MM.1S (cell line): Measurements from ENCODE around the gene TMEM19.

Experiments used
- DNase-seq: peaks from one replicate; pipeline ENCODE4 v3.0.0-alpha.2; 2015
- H2AFZ ChIP-seq: fragments of 300-600 bp; sonication (generic); 2 replicates; pipeline ENCODE4 v1.6.0; 2016; ENCODE audit warnings: antibody characterized with exemption, low read length
- H3F3A ChIP-seq: fragments of 300-600 bp; sonication (generic); 2 replicates; pipeline ENCODE4 v1.6.1; 2016; ENCODE audit warnings: mild to moderate bottlenecking, antibody characterized with exemption, low read length, moderate library complexity, mixed read lengths; ENCODE audit not compliant: insufficient read depth
- H3K27ac ChIP-seq: fragments of 300-600 bp; sonication (generic); 2 replicates; pipeline ENCODE4 v1.5.1; 2016; ENCODE audit warnings: mild to moderate bottlenecking, low read length
- H3K27me3 ChIP-seq: fragments of 300-600 bp; sonication (generic); replicated peaks from 2 replicates; pipeline ENCODE4 v1.6.0; 2016; ENCODE audit warnings: low read length; ENCODE audit not compliant: insufficient read depth
- H3K36me3 ChIP-seq: fragments of 300-600 bp; sonication (generic); replicated peaks from 2 replicates; pipeline ENCODE4 v1.6.1; 2016; ENCODE audit warnings: mild to moderate bottlenecking, low read length, mixed read lengths; ENCODE audit not compliant: insufficient read depth
- H3K4me1 ChIP-seq: fragments of 300-600 bp; sonication (generic); 2 replicates; pipeline ENCODE4 v1.6.1; 2016; ENCODE audit warnings: low read length, mixed read lengths
- H3K4me2 ChIP-seq: fragments of 300-600 bp; sonication (generic); 2 replicates; pipeline ENCODE4 v1.6.0; 2016; ENCODE audit warnings: low read depth, low read length
- H3K4me3 ChIP-seq: fragments of 300-600 bp; sonication (generic); 2 replicates; pipeline ENCODE4 v1.5.1; 2016; ENCODE audit warnings: low read length, mixed read lengths
- H3K79me2 ChIP-seq: fragments of 300-600 bp; sonication (generic); 2 replicates; pipeline ENCODE4 v1.6.1; 2016; ENCODE audit warnings: mixed run types, low read length, mixed read lengths
- H3K9ac ChIP-seq: fragments of 300-600 bp; sonication (generic); 2 replicates; pipeline ENCODE4 v1.6.1; 2016; ENCODE audit warnings: low read length, mixed read lengths
- H3K9me2 ChIP-seq: fragments of 300-600 bp; sonication (generic); replicated peaks from 2 replicates; pipeline ENCODE4 v1.6.1; 2016; ENCODE audit warnings: mild to moderate bottlenecking, low read length, mixed read lengths; ENCODE audit not compliant: insufficient read depth
- H3K9me3 ChIP-seq: fragments of 300-600 bp; sonication (generic); replicated peaks from 2 replicates; pipeline ENCODE4 v1.6.1; 2016; ENCODE audit warnings: mild to moderate bottlenecking, low read length, mixed read lengths; ENCODE audit not compliant: insufficient read depth
- H4K20me1 ChIP-seq: fragments of 300-600 bp; sonication (generic); 2 replicates; pipeline ENCODE4 v1.6.1; 2016; ENCODE audit warnings: mild to moderate bottlenecking, low read length, moderate library complexity, mixed read lengths; ENCODE audit not compliant: insufficient read depth
- EZH2 ChIP-seq: fragments of 300-600 bp; sonication (generic); optimal IDR thresholded peaks from 2 replicates; pipeline ENCODE3; 2017; ENCODE audit warnings: low read depth, mild to moderate bottlenecking, antibody characterized with exemption, low read length, mixed read lengths
- EZH2phosphoT487 ChIP-seq: fragments of 300-600 bp; sonication (generic); IDR thresholded peaks from 2 replicates; pipeline ENCODE4 v1.6.1; 2018; ENCODE audit warnings: antibody characterized with exemption, low read length
- TF ChIP-seq, protein P1 (sequence below): fragments of 300-600 bp; sonication (generic); IDR thresholded peaks from 2 replicates; pipeline ENCODE4 v1.5.1; 2016; ENCODE audit warnings: antibody characterized with exemption, low read length, mixed read lengths

Gene TMEM19

DNA sequence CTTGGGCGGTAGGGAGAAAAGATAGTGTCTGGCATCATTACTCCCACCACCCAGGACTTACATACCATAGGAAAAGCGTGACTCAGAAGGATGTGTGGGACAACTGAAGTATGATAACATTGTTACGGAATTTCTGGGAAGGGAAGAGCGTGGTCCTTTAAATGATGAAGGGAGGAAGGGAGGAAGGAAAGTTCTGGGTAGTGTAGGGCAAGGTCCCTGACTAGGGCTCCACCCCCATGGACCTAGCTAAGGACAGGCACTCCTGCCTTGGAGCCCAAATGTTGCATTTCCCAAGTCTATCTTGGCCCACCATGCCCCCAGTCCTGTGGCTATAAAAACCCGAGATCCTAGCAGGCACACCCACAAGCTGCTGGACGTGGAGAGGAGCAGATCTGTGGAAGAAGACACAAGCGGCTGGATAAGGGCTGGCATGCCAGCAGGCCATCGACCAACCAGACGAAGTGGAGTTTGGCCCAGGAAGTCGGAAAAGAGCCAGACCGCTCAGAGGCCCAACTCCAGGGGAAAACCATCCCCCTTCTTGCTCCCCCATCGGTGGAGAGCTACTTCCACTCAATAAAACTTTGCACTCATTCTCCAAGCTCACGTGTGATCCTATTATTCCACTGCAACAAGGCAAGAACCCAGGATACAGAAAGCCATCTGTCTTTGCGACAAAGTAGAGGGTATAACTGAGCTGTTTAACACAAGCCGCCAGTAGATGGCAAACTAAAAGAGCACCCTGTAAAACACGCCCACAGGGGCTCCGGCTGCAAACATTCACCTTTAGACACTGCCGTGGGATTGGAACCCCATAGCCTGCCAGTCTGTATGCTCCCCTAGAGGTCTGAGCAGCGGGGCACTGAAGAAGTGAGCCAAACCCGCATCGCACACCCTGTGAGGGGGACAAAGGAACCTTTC lies 45.8 kb downstream of the TMEM19 start:
- H3F3A ChIP-seq: no peaks in the 10 kb centered on the region
- no peak overlapping the region for H3K4me2 ChIP-seq
- H3K9me2 ChIP-seq: no peaks in the 10 kb centered on the region
- no peaks in the 10 kb centered on the region for H3K27me3 ChIP-seq
- TF ChIP-seq EZH2: no peak
- no peak for TF ChIP-seq EZH2phosphoT487
- TF ChIP-seq, protein P1, sequence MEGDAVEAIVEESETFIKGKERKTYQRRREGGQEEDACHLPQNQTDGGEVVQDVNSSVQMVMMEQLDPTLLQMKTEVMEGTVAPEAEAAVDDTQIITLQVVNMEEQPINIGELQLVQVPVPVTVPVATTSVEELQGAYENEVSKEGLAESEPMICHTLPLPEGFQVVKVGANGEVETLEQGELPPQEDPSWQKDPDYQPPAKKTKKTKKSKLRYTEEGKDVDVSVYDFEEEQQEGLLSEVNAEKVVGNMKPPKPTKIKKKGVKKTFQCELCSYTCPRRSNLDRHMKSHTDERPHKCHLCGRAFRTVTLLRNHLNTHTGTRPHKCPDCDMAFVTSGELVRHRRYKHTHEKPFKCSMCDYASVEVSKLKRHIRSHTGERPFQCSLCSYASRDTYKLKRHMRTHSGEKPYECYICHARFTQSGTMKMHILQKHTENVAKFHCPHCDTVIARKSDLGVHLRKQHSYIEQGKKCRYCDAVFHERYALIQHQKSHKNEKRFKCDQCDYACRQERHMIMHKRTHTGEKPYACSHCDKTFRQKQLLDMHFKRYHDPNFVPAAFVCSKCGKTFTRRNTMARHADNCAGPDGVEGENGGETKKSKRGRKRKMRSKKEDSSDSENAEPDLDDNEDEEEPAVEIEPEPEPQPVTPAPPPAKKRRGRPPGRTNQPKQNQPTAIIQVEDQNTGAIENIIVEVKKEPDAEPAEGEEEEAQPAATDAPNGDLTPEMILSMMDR: no peak
- H3K27ac ChIP-seq: no peak overlapping the region
- H3K79me2 ChIP-seq: no peaks in the 10 kb centered on the region
- no peaks in the 10 kb centered on the region for H3K36me3 ChIP-seq
- H4K20me1 ChIP-seq: no peaks in the 10 kb centered on the region
- no peak for DNase-seq
- H2AFZ ChIP-seq: no peak overlapping the region
- no peaks in the 10 kb centered on the region for H3K4me1 ChIP-seq
- H3K9ac ChIP-seq: no peak overlapping the region
- H3K9me3 ChIP-seq: no peaks in the 10 kb centered on the region
- no peak overlapping the region for H3K4me3 ChIP-seq

DNA sequence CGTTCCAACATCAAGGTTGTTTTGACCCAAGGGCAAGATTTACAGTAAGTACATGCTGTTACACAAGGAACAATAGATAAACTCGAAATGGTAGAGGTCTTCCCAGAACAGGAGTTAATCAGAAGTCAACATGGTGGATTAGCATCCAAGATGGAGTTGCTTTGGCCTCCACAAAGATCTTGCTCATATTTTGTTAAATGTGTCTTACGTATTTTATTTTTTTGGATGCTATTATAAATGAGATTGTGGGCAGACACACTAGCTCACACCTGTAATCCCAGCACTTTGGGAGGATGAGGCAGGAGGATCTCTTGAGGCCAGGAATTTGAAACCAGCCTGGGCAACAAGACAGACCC lies 46.5 kb downstream of the TMEM19 start:
- H3K4me3 ChIP-seq: no peak overlapping the region
- no peaks in the 10 kb centered on the region for H3K9me2 ChIP-seq
- no peak for DNase-seq
- no peaks in the 10 kb centered on the region for H3K36me3 ChIP-seq
- no peaks in the 10 kb centered on the region for H3F3A ChIP-seq
- H3K27ac ChIP-seq: no peak overlapping the region
- TF ChIP-seq EZH2: no peak
- no peak for TF ChIP-seq EZH2phosphoT487
- TF ChIP-seq, protein P1: no peak
- no peaks in the 10 kb centered on the region for H3K9me3 ChIP-seq
- no peaks in the 10 kb centered on the region for H3K4me1 ChIP-seq
- no peak overlapping the region for H3K9ac ChIP-seq
- no peaks in the 10 kb centered on the region for H4K20me1 ChIP-seq
- H3K79me2 ChIP-seq: no peaks in the 10 kb centered on the region
- H3K4me2 ChIP-seq: no peak overlapping the region
- H2AFZ ChIP-seq: no peak overlapping the region
- no peaks in the 10 kb centered on the region for H3K27me3 ChIP-seq

DNA sequence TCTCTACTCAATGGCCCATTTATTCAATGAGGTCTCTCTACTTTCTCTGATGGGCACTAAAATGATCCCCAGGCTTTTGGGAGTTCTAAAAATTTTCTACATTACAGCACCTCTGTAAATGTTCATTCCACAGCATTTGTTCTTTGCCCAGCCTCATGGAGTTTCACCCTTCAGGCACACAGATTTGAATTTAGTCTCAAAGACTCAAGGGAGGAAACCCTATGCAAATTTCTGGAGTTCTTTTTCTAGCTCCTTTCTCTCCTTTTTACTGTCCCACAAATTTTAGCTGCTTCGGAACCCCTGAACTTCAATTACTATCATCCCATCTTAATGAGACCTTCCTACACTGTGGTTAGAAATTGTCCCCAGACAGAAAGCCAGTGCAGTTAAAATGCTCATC lies 51.3 kb downstream of the TMEM19 start:
- H3F3A ChIP-seq: no peaks in the 10 kb centered on the region
- no peak overlapping the region for H3K27ac ChIP-seq
- no peak overlapping the region for H3K9ac ChIP-seq
- no peak overlapping the region for H3K4me2 ChIP-seq
- no peaks in the 10 kb centered on the region for H3K79me2 ChIP-seq
- TF ChIP-seq EZH2phosphoT487: no peak
- no peak for TF ChIP-seq EZH2
- TF ChIP-seq, protein P1: no peak
- no peak overlapping the region for H3K4me3 ChIP-seq
- H4K20me1 ChIP-seq: no peaks in the 10 kb centered on the region
- H3K27me3 ChIP-seq: no peaks in the 10 kb centered on the region
- H3K9me3 ChIP-seq: no peaks in the 10 kb centered on the region
- H3K4me1 ChIP-seq: no peaks in the 10 kb centered on the region
- DNase-seq: no peak
- no peaks in the 10 kb centered on the region for H3K36me3 ChIP-seq
- H3K9me2 ChIP-seq: no peaks in the 10 kb centered on the region
- H2AFZ ChIP-seq: no peak overlapping the region
